ENCODE data around the gene ACSL5.
A peak's percentile ranks its signal among the peaks of the same experiment; 100 is the strongest.
"Not testable (repeated sequence)": the region's sequence is repeated elsewhere in the genome, so short reads cannot be mapped to it uniquely, and the experiment has no call there.

ACSL5 gene

GRCh38 chr10:112402917-112403316, 29.0 kb downstream of the ACSL5 start:
- DNase-seq (ENCODE audit: insufficient read length, low spot score) (no peak), FAIRE-seq (no peak)

- FAIRE-seq (no peak), DNase-seq (ENCODE audit: insufficient read length, low spot score) (no peak)
Measured at GRCh38 chr10:112404617-112405016, 30.7 kb downstream of the ACSL5 start.

- not testable (repeated sequence) for FAIRE-seq; DNase-seq (ENCODE audit: insufficient read length, low spot score)
Measured at GRCh38 chr10:112406806-112407205, 32.9 kb downstream of the ACSL5 start.

- DNase-seq (ENCODE audit: insufficient read length, low spot score) (no peak), FAIRE-seq (no peak)
Measured at GRCh38 chr10:112407696-112408095, 33.8 kb downstream of the ACSL5 start.

GRCh38 chr10:112409299-112409698, 35.4 kb downstream of the ACSL5 start:
- DNase-seq (ENCODE audit: insufficient read length, low spot score) (no peak), FAIRE-seq (no peak)

- FAIRE-seq (no peak), DNase-seq (ENCODE audit: insufficient read length, low spot score) (no peak)
Measured at GRCh38 chr10:112409755-112410154, 35.8 kb downstream of the ACSL5 start.

GRCh38 chr10:112412696-112413095, 38.8 kb downstream of the ACSL5 start:
- FAIRE-seq = no peak
- no peak for DNase-seq (ENCODE audit: insufficient read length, low spot score)

- DNase-seq (ENCODE audit: insufficient read length, low spot score) (no peak), FAIRE-seq (no peak)
Measured at GRCh38 chr10:112421731-112422130, 47.8 kb downstream of the ACSL5 start.

GRCh38 chr10:112424651-112425050, 50.7 kb downstream of the ACSL5 start:
- DNase-seq (ENCODE audit: insufficient read length, low spot score) (no peak), FAIRE-seq (no peak)

GRCh38 chr10:112426111-112426510, 52.2 kb downstream of the ACSL5 start:
- no peak for FAIRE-seq
- no peak for DNase-seq (ENCODE audit: insufficient read length, low spot score)

GRCh38 chr10:112429147-112429546, 55.2 kb downstream of the ACSL5 start:
- FAIRE-seq (no peak), DNase-seq (ENCODE audit: insufficient read length, low spot score) (no peak)

- no peak for FAIRE-seq
- DNase-seq (ENCODE audit: insufficient read length, low spot score) = no peak
Measured at GRCh38 chr10:112429654-112430230, 55.8 kb downstream of the ACSL5 start.

- DNase-seq (ENCODE audit: insufficient read length, low spot score) = no peak
- no peak for FAIRE-seq
Measured at GRCh38 chr10:112433136-112433535, 59.2 kb downstream of the ACSL5 start.

GRCh38 chr10:112434988-112435619, 61.2 kb downstream of the ACSL5 start:
- FAIRE-seq (no peak), DNase-seq (ENCODE audit: insufficient read length, low spot score) (no peak)

GRCh38 chr10:112438356-112438755, 64.4 kb downstream of the ACSL5 start:
- FAIRE-seq (no peak), DNase-seq (ENCODE audit: insufficient read length, low spot score) (no peak)

- no peak for FAIRE-seq
Measured at GRCh38 chr10:112441520-112441919, 67.6 kb downstream of the ACSL5 start.

GRCh38 chr10:112442063-112442462, 68.1 kb downstream of the ACSL5 start:
- no peak for DNase-seq (ENCODE audit: insufficient read length, low spot score)
- no peak for FAIRE-seq

More at GRCh38 chr10:112441520-112441919, 67.6 kb downstream of the ACSL5 start:
- no peak for DNase-seq (ENCODE audit: insufficient read length, low spot score)

- DNase-seq (ENCODE audit: insufficient read length, low spot score) (no peak), FAIRE-seq (no peak)
Measured at GRCh38 chr10:112446055-112446854, 72.3 kb downstream of the ACSL5 start.

GRCh38 chr10:112446855-112447619, 73.1 kb downstream of the ACSL5 start, which contains the start of the genes VTI1A and ZDHHC6:
Gene VTI1A, plus strand, starts transcription at chr10:112447215. Its CDS starts 159 bp downstream, at chr10:112447374.
Gene ZDHHC6, minus strand, starts transcription at chr10:112446914. Its CDS starts 1,478 bp downstream, at chr10:112445436.
- DNase-seq (ENCODE audit: insufficient read length, low spot score) = peak; percentile 64
- FAIRE-seq = no peak

GRCh38 chr10:112447620-112447928, 73.7 kb downstream of the ACSL5 start:
- DNase-seq (ENCODE audit: insufficient read length, low spot score) (no peak), FAIRE-seq (no peak)

GRCh38 chr10:112448888-112449287, 75.0 kb downstream of the ACSL5 start:
- no peak for FAIRE-seq
- no peak for DNase-seq (ENCODE audit: insufficient read length, low spot score)
